Cardiac fibroblast (primary cell): ENCODE results near the gene TENM4.

Source experiments
- DNase-seq, 2 donors: peaks; one replicate each; pipeline versions ENCODE4 v3.0.0 to v3.0.0-alpha.2; 2010; ENCODE audit warnings: low read depth in 2 of 2
- H3K4me3 ChIP-seq, 2 donors: replicated peaks in 1 of 2; 1 replicate in 1 of 2; 2 replicates in 1 of 2; pipeline ENCODE4 v1.5.1; 2011; ENCODE audit warnings: low read depth in 2 of 2, low read length in 2 of 2, mild to moderate bottlenecking in 2 of 2, moderate library complexity in 1 of 2
- TF ChIP-seq, protein P1 (sequence below): IDR thresholded peaks from one replicate; pipeline ENCODE4 v1.5.1; 2011; ENCODE audit warnings: low read depth, mild to moderate bottlenecking, low read length, inconsistent platforms

The TENM4 gene

DNA sequence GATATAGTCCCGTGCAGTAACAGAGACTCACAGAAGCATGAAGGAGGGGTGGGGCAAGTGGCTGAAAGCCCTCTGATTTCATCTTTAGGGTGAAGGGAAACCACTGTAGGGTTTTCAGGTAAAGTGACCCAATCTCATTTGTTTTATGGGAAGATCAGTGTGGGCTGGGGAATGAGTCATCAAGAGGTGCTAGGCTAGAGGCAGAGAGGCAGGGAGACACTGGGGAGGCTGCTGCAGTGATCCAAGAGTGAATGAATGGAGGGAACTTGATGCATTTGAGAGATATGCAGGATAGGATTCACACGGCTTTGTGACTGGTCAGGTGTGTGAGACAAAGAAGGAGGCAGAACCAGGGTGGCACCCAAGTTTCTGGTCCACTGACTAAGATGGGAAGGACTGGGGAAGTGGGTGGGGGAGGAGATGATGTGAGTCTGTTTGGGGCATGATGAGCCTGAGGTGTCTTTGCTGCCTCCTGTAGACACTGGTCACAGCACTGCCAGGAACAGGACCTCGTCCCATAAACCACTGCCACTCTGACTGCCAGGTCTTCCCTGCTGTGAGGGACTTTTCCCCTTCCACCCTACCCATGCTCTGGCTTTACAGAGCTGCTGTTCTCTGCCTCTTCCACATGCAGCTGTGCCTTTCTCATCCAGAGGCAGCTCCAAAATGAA lies 239.0 kb downstream of the TENM4 start:
- DNase-seq: no peak
- TF ChIP-seq, protein P1, sequence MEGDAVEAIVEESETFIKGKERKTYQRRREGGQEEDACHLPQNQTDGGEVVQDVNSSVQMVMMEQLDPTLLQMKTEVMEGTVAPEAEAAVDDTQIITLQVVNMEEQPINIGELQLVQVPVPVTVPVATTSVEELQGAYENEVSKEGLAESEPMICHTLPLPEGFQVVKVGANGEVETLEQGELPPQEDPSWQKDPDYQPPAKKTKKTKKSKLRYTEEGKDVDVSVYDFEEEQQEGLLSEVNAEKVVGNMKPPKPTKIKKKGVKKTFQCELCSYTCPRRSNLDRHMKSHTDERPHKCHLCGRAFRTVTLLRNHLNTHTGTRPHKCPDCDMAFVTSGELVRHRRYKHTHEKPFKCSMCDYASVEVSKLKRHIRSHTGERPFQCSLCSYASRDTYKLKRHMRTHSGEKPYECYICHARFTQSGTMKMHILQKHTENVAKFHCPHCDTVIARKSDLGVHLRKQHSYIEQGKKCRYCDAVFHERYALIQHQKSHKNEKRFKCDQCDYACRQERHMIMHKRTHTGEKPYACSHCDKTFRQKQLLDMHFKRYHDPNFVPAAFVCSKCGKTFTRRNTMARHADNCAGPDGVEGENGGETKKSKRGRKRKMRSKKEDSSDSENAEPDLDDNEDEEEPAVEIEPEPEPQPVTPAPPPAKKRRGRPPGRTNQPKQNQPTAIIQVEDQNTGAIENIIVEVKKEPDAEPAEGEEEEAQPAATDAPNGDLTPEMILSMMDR: no peak
- H3K4me3 ChIP-seq: no peak overlapping the region

DNA sequence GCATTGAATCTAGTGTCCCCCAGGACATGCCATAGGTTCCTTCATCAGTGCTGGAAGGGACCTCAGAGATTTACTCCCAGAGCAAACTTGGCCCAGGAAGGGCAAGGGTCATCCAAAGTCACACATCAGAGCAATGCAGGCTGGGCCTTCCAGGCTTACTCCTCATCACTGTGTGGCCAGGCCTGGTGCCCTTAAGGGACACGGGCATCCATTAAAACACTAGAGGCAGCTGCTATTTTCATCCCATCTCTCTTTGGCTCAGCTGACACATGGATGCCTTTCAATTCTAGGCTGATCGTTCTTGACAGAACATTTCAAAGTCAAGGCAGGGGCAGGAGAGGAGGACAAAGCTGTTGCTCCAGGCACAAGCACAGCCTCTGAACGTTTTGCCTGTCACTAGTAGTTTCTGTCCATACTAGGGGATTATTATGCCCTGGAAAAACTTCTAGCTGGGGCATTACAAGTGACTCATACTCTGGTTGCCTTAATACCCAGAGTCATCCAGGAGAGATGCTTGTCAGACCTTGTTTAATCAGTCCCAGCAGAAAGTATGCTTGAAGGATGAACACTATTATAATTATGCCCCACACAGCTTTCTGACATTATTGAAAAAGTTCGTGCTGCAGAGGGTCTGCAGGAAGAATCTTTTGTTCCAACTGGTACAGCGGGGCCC lies 240.3 kb downstream of the TENM4 start:
- TF ChIP-seq, protein P1: no peak
- DNase-seq: no peak
- H3K4me3 ChIP-seq: no peak overlapping the region

DNA sequence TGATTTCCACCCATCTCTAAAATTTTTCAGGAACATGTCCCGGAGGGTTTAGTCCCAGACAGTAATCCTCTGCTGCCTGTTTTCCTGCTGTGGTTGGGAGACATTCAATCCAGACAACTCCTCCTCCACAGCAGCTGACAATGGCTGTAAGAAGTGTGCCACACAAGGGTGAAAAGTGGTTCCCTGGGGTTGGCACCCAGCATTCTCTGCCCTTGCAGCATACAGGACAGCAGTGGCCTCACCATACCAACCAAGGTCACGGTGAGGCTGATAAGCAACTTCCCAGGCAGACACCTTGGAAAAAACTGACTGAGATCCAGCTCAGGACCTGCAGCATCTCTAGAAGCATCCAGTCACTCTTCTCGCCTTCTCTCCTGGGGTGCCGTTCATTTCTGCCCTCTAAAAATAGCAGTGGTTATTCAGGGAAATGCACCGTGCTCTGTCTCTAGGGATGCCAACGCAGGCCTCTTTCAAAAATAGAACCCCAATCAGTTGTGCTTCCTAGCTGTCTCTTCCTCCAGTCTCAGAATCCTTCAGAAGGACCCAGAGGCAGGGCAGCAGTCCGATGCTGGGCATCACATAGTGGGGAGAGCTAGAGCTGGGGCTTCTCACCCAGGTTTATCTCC lies 241.0 kb downstream of the TENM4 start:
- TF ChIP-seq, protein P1: no peak
- no peak overlapping the region for H3K4me3 ChIP-seq
- DNase-seq: no peak

DNA sequence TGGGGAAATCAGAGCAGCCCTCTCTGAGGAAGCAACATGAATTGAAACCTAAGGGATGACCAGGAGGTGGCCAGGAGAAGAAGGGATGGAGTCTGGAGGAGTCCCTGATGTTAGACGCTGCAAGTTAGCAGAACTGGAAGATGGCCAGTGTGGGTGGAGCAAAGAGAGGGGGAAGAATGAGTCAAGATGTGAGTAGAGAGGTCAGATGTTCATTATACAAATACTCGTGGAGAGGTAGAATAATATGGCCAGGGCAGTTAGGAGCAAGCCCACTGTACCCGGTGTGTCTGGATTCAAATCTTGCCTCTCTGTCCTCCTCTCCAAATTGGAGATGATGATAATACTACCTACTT lies 242.0 kb downstream of the TENM4 start:
- H3K4me3 ChIP-seq: no peak overlapping the region
- TF ChIP-seq, protein P1: no peak

DNA sequence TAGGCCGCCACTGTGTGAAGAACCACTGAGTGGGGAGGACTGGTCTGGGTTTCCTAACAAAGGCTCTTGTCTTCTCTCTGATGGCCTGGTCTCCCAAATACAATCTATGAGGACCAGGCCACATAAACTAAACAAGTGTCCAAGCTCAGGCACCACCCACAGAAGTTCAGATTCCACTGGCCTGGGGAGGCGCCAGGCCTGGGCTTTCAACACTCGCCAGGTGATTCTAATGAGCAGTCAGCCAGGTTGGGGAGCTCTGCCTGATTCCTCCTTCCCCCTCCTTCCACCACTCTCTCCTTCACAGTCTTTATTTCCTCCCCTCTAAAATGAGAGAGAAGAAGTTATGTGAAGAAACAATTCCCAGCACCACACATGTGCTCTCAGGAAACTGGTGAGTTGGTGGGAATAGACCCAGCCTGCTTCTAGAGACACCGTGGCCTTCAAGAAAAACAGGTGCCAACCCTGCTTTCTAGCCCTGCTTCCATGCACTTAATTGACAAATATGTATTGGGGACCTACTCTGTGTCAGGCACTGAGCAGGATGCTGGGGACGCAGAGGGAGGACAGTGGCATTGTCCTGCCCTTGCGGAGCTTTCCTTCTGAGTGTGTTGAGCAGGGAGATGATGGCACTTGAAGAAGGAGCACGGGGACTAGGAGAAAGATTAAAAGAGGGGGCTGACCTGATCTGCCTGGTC lies 242.5 kb downstream of the TENM4 start:
- H3K4me3 ChIP-seq: no peak overlapping the region
- TF ChIP-seq, protein P1: no peak
- no peak for DNase-seq

More for the DNA sequence above, 242.0 kb downstream of the TENM4 start:
- peak; percentile 8 to 39 for DNase-seq

DNA sequence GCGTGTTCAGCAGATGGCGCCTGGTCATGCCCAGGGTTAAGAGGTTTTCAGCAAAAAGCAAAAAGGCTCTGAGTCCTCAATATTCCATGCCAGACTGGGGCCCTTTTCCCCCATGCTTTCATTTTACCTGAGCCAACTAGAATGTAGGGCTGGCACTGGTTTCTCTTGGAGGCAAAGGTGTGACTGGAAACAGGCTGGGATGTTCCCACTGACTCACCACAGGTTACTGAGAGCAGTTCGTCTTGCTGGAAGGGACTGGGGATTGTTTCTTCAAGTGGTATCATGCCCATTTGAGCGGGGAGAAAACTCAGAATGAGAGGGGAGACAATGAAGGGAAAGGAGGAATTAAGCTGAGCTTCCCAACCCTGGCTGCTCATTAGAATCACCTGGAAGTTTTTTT lies 243.9 kb downstream of the TENM4 start:
- TF ChIP-seq, protein P1: no peak
- H3K4me3 ChIP-seq: no peak overlapping the region
- DNase-seq: no peak
